CD1c-positive myeloid dendritic cell (primary cell): ENCODE data around the gene TTC24.
"Not testable (repeated sequence)": the region's sequence is repeated elsewhere in the genome, so short reads cannot be mapped to it uniquely, and the experiment has no call there.

Source experiments
- DNase-seq: peaks from one replicate; pipeline ENCODE4 v3.0.0-alpha.2; 2016; ENCODE audit errors: extremely low spot score

Gene TTC24

DNA sequence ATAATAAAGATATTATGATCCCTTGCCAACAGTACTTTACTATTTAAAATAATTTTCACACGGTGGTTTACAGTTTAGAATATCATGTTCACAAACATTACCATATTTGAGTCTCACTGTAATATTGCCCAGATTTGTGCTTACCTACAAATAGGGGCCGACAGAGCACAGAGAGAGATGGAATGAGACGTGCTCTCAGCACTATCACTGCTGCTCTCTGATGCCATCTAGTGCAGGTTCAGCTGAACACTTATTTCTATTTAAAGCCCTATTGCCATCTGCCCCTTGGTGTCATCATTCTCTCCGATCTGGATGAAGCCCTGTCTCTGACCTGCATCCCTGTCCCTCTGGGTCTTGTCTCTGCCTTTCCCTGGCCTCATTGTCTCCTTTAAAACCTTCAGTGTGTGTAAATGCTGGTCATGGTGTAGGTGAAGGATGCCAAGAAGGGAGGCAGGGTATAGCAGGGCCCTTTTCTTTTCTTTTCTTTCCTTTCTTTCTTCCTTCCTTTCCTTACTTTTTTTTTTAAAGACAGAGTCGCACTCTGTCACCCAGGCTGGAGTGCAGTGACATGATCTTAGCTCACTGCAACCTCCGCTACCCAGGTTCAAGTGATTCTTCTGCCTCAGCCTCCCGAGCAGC, 28.6 kb downstream of the TTC24 start:
- DNase-seq, result peak; percentile 74

DNA sequence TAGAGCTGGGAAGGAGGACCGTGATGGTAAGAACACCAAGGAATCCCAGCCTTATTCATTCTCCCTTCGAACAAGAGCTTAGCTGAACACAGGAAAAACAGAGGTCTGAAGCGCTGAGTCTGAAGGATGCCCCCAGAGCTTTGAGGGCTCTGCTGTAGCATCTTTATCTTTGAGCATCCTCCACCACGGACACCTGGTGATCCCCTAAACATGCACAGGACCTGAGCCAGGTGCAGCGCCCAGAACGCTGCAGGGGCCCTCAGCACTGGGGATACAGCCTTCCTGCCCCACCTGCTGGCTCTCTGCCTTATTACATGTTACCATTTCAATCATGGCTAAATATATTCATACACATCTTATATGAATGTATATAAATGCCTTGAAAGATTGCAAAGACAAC, 29.5 kb downstream of the TTC24 start:
- DNase-seq, result peak; percentile 44

DNA sequence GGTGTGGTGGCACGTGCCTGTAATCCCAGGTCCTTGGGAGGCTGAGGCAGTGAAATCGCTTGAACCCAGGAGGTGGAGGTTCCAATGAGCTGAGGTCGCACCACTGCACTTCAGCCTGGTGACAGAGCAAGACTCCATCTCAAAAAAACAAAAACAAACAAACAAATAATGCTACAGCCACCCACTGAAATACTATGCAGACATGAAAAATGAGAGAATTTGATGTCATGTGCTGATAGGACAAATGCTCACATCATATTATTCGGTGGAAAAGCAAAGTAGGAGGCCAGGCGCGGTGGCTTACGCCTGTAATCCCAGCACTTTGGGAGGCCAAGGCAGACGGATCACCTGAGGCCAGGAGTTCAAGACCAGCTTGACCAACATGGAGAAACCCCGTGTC, 30.5 kb downstream of the TTC24 start:
- DNase-seq, result not testable (repeated sequence)

DNA sequence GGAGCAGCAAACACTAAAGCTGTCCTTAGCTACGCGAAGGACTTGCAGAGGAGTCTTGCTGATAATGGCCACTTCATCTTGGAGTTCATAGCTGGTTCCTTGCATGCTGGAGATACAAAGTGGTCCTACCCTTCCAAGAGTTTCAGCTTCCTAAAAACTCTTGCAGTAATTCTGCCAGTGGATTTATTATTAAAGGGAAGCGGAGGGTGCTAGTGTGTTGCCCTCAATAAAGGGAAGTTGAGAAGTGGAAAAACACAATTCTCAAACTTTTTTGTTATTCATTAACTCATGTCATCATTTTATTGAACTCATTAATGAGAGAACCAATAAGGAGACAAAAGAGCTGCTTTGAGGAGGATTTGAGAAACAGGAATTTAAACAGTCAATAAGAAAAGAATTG, 33.1 kb downstream of the TTC24 start:
- peak; percentile 46 for DNase-seq

- no peak for DNase-seq
Measured at GRCh38 chr1:156615946-156616345, 36.4 kb downstream of the TTC24 start.

DNA sequence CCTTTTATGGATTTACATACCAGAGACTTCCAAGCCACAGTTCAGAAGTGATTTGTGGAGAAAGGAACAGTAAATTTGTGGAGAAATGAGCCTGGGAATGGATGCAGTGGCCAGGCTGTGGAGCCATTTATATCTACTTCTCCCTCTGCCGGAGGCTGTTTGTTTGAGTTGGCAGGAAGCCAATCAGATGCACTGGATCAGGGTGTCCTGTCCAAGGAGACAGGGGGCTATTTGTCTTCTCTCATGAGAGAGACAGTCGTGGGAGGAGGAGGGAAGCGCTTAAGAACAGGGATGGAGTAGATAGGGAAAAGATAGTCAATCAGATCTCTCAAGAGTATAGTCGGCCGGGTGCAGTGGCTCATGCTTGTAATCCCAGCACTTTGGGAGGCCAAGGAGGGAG, 36.9 kb downstream of the TTC24 start:
- no peak for DNase-seq

- DNase-seq, result no peak
Measured at GRCh38 chr1:156618853-156619581, 39.5 kb downstream of the TTC24 start, which contains the start of gene HAPLN2. HAPLN2 (plus strand) TSS chr1:156619415; CDS start chr1:156623491, 4,076 bp downstream.

GRCh38 chr1:156619582-156619955, 40.0 kb downstream of the TTC24 start:
- no peak for DNase-seq

- no peak for DNase-seq
Measured at GRCh38 chr1:156622581-156623297, 43.2 kb downstream of the TTC24 start.

- DNase-seq, result peak; percentile 49
Measured at GRCh38 chr1:156623946-156624813, 44.7 kb downstream of the TTC24 start.

DNA sequence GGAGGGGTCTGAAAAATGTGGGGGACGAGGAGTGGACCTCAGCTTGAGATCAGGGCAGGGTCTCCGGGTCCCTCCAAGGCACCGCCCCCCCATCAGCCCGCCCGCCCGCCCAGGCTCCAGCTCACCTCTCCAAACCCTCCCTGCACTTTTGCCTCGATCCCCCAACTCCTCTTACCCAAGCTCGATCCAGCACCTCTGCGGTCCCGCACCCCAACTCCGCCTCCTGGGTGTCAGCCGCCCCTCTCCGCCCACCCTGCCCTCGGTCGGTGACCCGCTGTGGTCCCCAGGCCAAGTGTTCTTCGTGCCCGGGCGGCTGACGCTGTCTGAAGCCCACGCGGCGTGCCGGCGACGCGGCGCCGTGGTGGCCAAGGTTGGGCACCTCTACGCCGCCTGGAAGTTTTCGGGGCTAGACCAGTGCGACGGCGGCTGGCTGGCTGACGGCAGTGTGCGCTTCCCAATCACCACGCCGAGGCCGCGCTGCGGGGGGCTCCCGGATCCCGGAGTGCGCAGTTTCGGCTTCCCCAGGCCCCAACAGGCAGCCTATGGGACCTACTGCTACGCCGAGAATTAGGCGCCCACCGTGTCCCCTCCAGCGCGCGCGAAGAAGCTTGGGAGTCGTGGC, 45.4 kb downstream of the TTC24 start:
- no peak for DNase-seq

DNA sequence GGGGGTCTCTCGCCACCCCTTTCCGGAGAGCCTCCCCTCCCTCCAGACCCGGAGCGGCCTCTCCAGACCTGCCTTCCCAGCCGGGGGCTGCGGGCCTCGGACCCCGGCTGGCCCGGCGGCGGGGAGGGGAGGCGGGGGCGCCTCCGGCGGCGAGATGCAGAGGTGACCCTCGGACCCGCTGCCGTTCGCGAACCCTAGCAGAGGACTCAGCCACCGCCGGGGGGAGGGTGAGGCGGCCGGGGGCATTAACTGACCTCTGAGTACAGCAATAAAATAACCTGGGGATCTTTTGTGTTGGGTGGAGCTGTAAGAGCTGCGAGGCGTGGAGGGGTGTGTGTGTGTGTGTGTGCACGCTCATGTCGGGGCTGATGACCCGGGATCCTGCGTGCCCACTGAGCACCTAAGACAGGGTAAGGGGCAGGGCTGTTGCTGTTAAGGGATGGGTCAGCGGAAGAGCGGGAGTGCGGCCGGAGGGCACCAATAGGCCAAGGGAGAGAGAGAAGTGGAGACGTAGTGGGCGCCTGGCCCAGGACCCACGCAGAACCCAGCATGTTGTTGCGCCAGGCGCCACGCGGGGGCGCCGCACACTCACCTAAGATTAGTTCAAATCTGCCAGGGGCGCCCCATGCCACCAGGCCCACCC, 46.0 kb downstream of the TTC24 start:
- peak; percentile 70 for DNase-seq

- no peak for DNase-seq
Measured at GRCh38 chr1:156626079-156626438, 46.5 kb downstream of the TTC24 start.

- peak; percentile 71 for DNase-seq
Measured at GRCh38 chr1:156627313-156627880, 47.9 kb downstream of the TTC24 start.

DNA sequence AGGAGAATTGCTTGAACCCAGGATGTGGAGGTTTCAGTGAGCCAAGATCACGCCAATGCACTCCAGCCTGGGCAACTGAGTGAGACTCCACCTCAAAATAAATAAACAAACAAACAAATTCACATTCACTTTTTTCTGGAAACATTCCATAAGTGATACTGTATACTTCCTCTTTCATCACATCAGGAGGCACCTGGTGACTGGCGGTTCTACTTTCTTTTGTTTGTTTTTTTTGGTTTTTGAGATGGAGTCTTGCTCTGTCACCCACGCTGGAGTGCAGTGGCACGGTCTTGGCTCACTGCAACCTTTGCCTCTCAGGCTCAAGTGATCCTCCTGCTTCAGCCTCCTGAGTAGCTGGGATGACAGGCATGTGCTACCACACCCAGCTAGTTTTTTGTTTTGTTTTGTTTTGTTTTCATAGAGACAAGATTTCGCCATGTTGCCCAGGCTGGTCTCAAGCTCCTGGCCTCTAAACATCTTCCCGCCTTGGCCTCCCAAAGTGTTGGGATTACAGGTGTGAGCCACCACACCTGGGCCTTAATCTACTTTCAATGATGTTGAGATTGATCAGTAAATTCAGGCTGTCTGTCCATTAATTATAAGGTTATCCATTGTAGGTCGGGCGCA, 50.4 kb downstream of the TTC24 start:
- no peak for DNase-seq

- not testable (repeated sequence) for DNase-seq
Measured at GRCh38 chr1:156631152-156631551, 51.6 kb downstream of the TTC24 start.

DNA sequence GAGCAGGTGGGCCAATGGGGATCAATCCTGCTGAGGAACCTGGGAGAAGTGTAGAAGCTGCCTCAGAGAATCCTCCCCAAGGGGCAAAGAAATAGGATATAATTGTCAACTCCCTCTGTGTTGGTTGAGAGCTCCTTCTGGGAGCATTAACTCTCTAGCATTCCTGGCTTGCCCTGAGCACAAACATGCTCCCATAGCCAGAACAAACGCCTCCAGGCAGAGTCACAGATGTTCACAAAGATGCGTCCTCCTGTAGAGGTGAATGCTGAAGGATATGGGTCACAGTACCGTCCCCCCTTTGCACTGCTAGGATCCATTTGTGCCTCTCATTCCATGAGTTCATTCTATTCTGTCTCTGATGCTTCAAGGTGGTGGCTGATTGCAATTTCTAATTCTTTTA, 52.8 kb downstream of the TTC24 start:
- no peak for DNase-seq
